Caco-2 (cell line): ENCODE data around the gene NANS. TPM values are rescaled to one million over a fixed set of nuclear protein-coding genes. Genes with fewer than 3 reads are reported as not detected.
"Not testable (repeated sequence)": the region's sequence is repeated elsewhere in the genome, so short reads cannot be mapped to it uniquely, and the experiment has no call there.

Experiments used
- BruUV-seq: library from RNA; stranded (reverse); fragments of 400-500 nt; replicated peaks from 2 replicates; lab custom pipeline; 2021; lab: Mats Ljungman, UMichigan
- CTCF ChIA-PET: fragments of 300-600 bp; sonication (Branson Sonifier 250); formaldehyde crosslinking; loops from one replicate; lab custom pipeline; 2022; ENCODE audit warnings: antibody characterized with exemption; lab: Charles Lee
- POLR2A ChIA-PET: fragments of 300-600 bp; sonication (Branson Sonifier 250); formaldehyde crosslinking; loops from one replicate; lab custom pipeline; 2022; ENCODE audit warnings: antibody characterized with exemption; lab: Charles Lee
- DNase-seq, 2 experiments: peaks; one replicate each; pipeline versions ENCODE4 v3.0.0 to v3.0.0-alpha.2; 2020 to 2022
- H3K27me3 ChIP-seq: replicated peaks from 2 replicates; pipeline ENCODE4 v1.6.0; 2011; ENCODE audit warnings: low read length; ENCODE audit not compliant: control insufficient read depth, insufficient read depth
- H3K36me3 ChIP-seq: 2 replicates; pipeline ENCODE4 v1.5.1; 2011; ENCODE audit warnings: low read length; ENCODE audit not compliant: control insufficient read depth, insufficient read depth
- H3K4me1 ChIP-seq: fragments of 250-450 bp; sonication (Bioruptor Pico); 2 replicates; pipeline ENCODE4 v1.5.1; 2020; ENCODE audit warnings: mild to moderate bottlenecking
- H3K4me3 ChIP-seq: 2 replicates; pipeline ENCODE4 v1.5.1; 2011; ENCODE audit warnings: low read depth, mild to moderate bottlenecking, control low read depth, low read length
- H3K9me3 ChIP-seq: fragments of 250-450 bp; sonication (Bioruptor Pico); 2 replicates; pipeline ENCODE4 v1.5.1; 2020; ENCODE audit warnings: mild to moderate bottlenecking, moderate library complexity
- H3K27ac Mint-ChIP-seq: one replicate; pipeline ENCODE4 v1.8.0; 2022; ENCODE audit warnings: mixed read lengths; ENCODE audit not compliant: unreplicated experiment
- H3K27me3 Mint-ChIP-seq: one replicate; pipeline ENCODE4 v1.8.0; 2022; ENCODE audit warnings: mixed read lengths; ENCODE audit not compliant: insufficient read depth, unreplicated experiment
- H3K36me3 Mint-ChIP-seq: one replicate; pipeline ENCODE4 v1.8.0; 2022; ENCODE audit warnings: mild to moderate bottlenecking, mixed read lengths; ENCODE audit not compliant: insufficient read depth, unreplicated experiment
- H3K4me1 Mint-ChIP-seq: one replicate; pipeline ENCODE4 v1.8.0; 2022; ENCODE audit warnings: low read depth, mixed read lengths; ENCODE audit not compliant: unreplicated experiment
- H3K4me3 Mint-ChIP-seq: one replicate; pipeline ENCODE4 v1.8.0; 2022; ENCODE audit warnings: mild to moderate bottlenecking, moderate library complexity, mixed read lengths; ENCODE audit not compliant: unreplicated experiment
- H3K9me3 Mint-ChIP-seq: one replicate; pipeline ENCODE4 v1.8.0; 2022; ENCODE audit warnings: mixed read lengths; ENCODE audit not compliant: unreplicated experiment
- CTCF ChIP-seq, 2 experiments: fragments of 200-600 bp in 1 of 2; IDR thresholded peaks; 1 replicate in 1 of 2; 2 replicates in 1 of 2; pipeline versions ENCODE4 v1.5.1 to v1.8.0; 2011 to 2022; ENCODE audit warnings: antibody characterized with exemption in 1 of 2, control low read depth in 1 of 2, inconsistent platforms in 1 of 2, low read depth in 1 of 2, low read length in 1 of 2, mild to moderate bottlenecking in 1 of 2, moderate library complexity in 1 of 2; ENCODE audit not compliant: insufficient read depth in 1 of 2, severe bottlenecking in 1 of 2, unreplicated experiment in 1 of 2
- intact Hi-C: fragments of 100-400 bp; cut with micrococcal nuclease; formaldehyde crosslinking; loops from one replicate; pipeline ENCODE4 v1.10.0; 2022; ENCODE audit not compliant: unreplicated experiment
- total RNA-seq: library from RNA; stranded (reverse); gene quantifications from 2 replicates; pipeline ENCODE4 v1.2.3, GENCODE V29; 2022

The NANS gene
- total RNA-seq, 1 experiment from 2014 or later: 68.7 TPM

- CTCF ChIA-PET: no interaction called here
- H3K36me3 Mint-ChIP-seq: peaks cover 46% of the 10 kb centered on the region
- POLR2A ChIA-PET: no interaction called here
- no peaks in the 10 kb centered on the region for H3K4me1 Mint-ChIP-seq
- H3K9me3 ChIP-seq: no peaks in the 10 kb centered on the region
- H3K27me3 Mint-ChIP-seq: no peaks in the 10 kb centered on the region
- H3K9me3 Mint-ChIP-seq: no peaks in the 10 kb centered on the region
- H3K27ac Mint-ChIP-seq: no peak overlapping the region
- H3K27me3 ChIP-seq: no peaks in the 10 kb centered on the region
- peaks cover 7% of the 10 kb centered on the region for H3K36me3 ChIP-seq
- no peaks in the 10 kb centered on the region for H3K4me1 ChIP-seq
- H3K4me3 Mint-ChIP-seq: no peak overlapping the region
- BruUV-seq: no TSS peak
- intact Hi-C loops: no loop called here
- H3K4me3 ChIP-seq: no peak overlapping the region
- no peak for DNase-seq
- TF ChIP-seq CTCF (IDR thresholded peaks at IDR 0.05; ENCODE audit: insufficient read depth in 1 of 2, low read depth in 1 of 2, low read length in 1 of 2, severe bottlenecking in 1 of 2, unreplicated experiment in 1 of 2): no peak
These were observed 72.9 kb downstream of the NANS start for GRCh38 chr9:98129451-98129881.

GRCh38 chr9:98130060-98130459 lies 73.5 kb downstream of the NANS start:
- peaks cover 45% of the 10 kb centered on the region for H3K36me3 Mint-ChIP-seq
- CTCF ChIA-PET, H3K4me3 ChIP-seq, DNase-seq, H3K4me1 Mint-ChIP-seq, H3K9me3 Mint-ChIP-seq, H3K27ac Mint-ChIP-seq, H3K4me3 Mint-ChIP-seq, H3K36me3 ChIP-seq, H3K9me3 ChIP-seq, BruUV-seq, H3K4me1 ChIP-seq, POLR2A ChIA-PET, intact Hi-C loops, H3K27me3 ChIP-seq, H3K27me3 Mint-ChIP-seq: not testable (repeated sequence)

- Mint-ChIP-seq H3K27me3 (no peaks in the 10 kb centered on the region), H3K4me3 (no peak overlapping the region), H3K36me3 (peaks cover 45% of the 10 kb centered on the region), H3K4me1 (no peaks in the 10 kb centered on the region), H3K27ac (no peak overlapping the region), H3K9me3 (no peaks in the 10 kb centered on the region)
- peak in 1 of 2 experiments; percentile 22 for DNase-seq
- intact Hi-C loops: no loop called here
- H3K36me3 ChIP-seq: peaks cover 7% of the 10 kb centered on the region
- no TSS peak for BruUV-seq
- no peak for TF ChIP-seq CTCF (IDR thresholded peaks at IDR 0.05; ENCODE audit: insufficient read depth in 1 of 2, low read depth in 1 of 2, low read length in 1 of 2, severe bottlenecking in 1 of 2, unreplicated experiment in 1 of 2)
- no peak overlapping the region for H3K4me3 ChIP-seq
- CTCF ChIA-PET: no interaction called here
- H3K4me1 ChIP-seq: no peaks in the 10 kb centered on the region
- H3K9me3 ChIP-seq: no peaks in the 10 kb centered on the region
- no peaks in the 10 kb centered on the region for H3K27me3 ChIP-seq
- POLR2A ChIA-PET: no interaction called here
These were observed 74.2 kb downstream of the NANS start for GRCh38 chr9:98130576-98131228.
